Loucy (cell line): ENCODE data around the gene XRCC5.

Experiments
- H2AFZ ChIP-seq: fragments of 200-600 bp; sonication (generic); 2 replicates; pipeline ENCODE4 v1.6.0; 2016; ENCODE audit warnings: antibody characterized with exemption, mild to moderate bottlenecking, low read length, moderate library complexity
- H3F3A ChIP-seq: fragments of 200-600 bp; 2 replicates; pipeline ENCODE4 v1.6.0; 2016; ENCODE audit warnings: antibody characterized with exemption, low read depth, mild to moderate bottlenecking
- H3K27me3 ChIP-seq: fragments of 200-600 bp; sonication (generic); 2 replicates; pipeline ENCODE4 v1.6.1; 2014; ENCODE audit warnings: low read length, mild to moderate bottlenecking; ENCODE audit not compliant: insufficient read depth, poor library complexity, severe bottlenecking
- H3K36me3 ChIP-seq: fragments of 200-600 bp; sonication (generic); 2 replicates; pipeline ENCODE4 v1.6.1; 2016; ENCODE audit warnings: low read length; ENCODE audit not compliant: insufficient read depth
- H3K4me1 ChIP-seq: fragments of 200-600 bp; sonication (generic); 2 replicates; pipeline ENCODE4 v1.5.1; 2014; ENCODE audit warnings: low read length, mild to moderate bottlenecking; ENCODE audit not compliant: insufficient read depth, poor library complexity, severe bottlenecking
- H3K4me2 ChIP-seq: fragments of 200-600 bp; sonication (generic); 2 replicates; pipeline ENCODE4 v1.6.0; 2014; ENCODE audit warnings: antibody characterized with exemption, low read length, low read depth, mild to moderate bottlenecking; ENCODE audit not compliant: poor library complexity, severe bottlenecking
- H3K4me3 ChIP-seq: fragments of 200-600 bp; sonication (generic); 2 replicates; pipeline ENCODE4 v1.5.1; 2014; ENCODE audit warnings: low read length, mild to moderate bottlenecking, mixed read lengths; ENCODE audit not compliant: poor library complexity, severe bottlenecking
- H3K79me2 ChIP-seq: fragments of 200-600 bp; sonication (generic); 2 replicates; pipeline ENCODE4 v1.6.1; 2014; ENCODE audit warnings: low read length; ENCODE audit not compliant: insufficient read depth
- H3K9ac ChIP-seq: fragments of 200-600 bp; sonication (generic); 2 replicates; pipeline ENCODE4 v1.6.0; 2014; ENCODE audit warnings: mild to moderate bottlenecking, low read depth, low read length, moderate library complexity; ENCODE audit not compliant: poor library complexity, severe bottlenecking
- H3K9me2 ChIP-seq: fragments of 200-600 bp; sonication (generic); replicated peaks from 2 replicates; pipeline ENCODE4 v1.6.1; 2016; ENCODE audit warnings: low read depth, low read length, mixed read lengths
- H3K9me3 ChIP-seq: fragments of 200-600 bp; sonication (generic); 2 replicates; pipeline ENCODE4 v1.6.1; 2014; ENCODE audit warnings: mild to moderate bottlenecking, antibody characterized with exemption, low read length, low read depth; ENCODE audit not compliant: insufficient read depth
- H4K20me1 ChIP-seq: fragments of 200-600 bp; sonication (generic); 2 replicates; pipeline ENCODE4 v1.6.0; 2014; ENCODE audit warnings: antibody characterized with exemption, low read length, mild to moderate bottlenecking; ENCODE audit not compliant: insufficient read depth, poor library complexity, severe bottlenecking
- CTCF ChIP-seq: fragments of 200-600 bp; sonication (generic); conservative IDR thresholded peaks from 2 replicates; pipeline ENCODE4 v1.5.1; 2014; ENCODE audit warnings: mild to moderate bottlenecking, antibody characterized with exemption, low read length
- EZH2phosphoT487 ChIP-seq: fragments of 200-600 bp; IDR thresholded peaks from 2 replicates; pipeline ENCODE4 v1.6.1; 2018; ENCODE audit warnings: antibody characterized with exemption, mild to moderate bottlenecking, moderate library complexity, borderline replicate concordance

XRCC5 gene

GRCh38 chr2:216164576-216164975, 55.4 kb downstream of the XRCC5 start:
- Histone ChIP-seq H3K4me3 (no peak overlapping the region), H3K9ac (no peak overlapping the region), H3K9me3 (no peaks in the 10 kb centered on the region), H3F3A (no peaks in the 10 kb centered on the region), H2AFZ (no peak overlapping the region), H3K9me2 (no peaks in the 10 kb centered on the region), H3K4me1 (peaks cover 5% of the 10 kb centered on the region), H3K27me3 (no peaks in the 10 kb centered on the region), H3K36me3 (peaks cover 99% of the 10 kb centered on the region), H4K20me1 (peaks cover 28% of the 10 kb centered on the region), H3K4me2 (no peak overlapping the region), H3K79me2 (peaks cover 44% of the 10 kb centered on the region)
- TF ChIP-seq EZH2phosphoT487 = no peak

GRCh38 chr2:216165711-216166110, 56.6 kb downstream of the XRCC5 start:
- Histone ChIP-seq H4K20me1 (peaks cover 28% of the 10 kb centered on the region), H2AFZ (no peak overlapping the region), H3K4me2 (no peak overlapping the region), H3K36me3 (peaks cover 97% of the 10 kb centered on the region), H3K9ac (no peak overlapping the region), H3K9me3 (no peaks in the 10 kb centered on the region), H3K4me3 (no peak overlapping the region), H3K27me3 (no peaks in the 10 kb centered on the region), H3F3A (no peaks in the 10 kb centered on the region), H3K4me1 (peaks cover 5% of the 10 kb centered on the region), H3K79me2 (peaks cover 49% of the 10 kb centered on the region), H3K9me2 (no peaks in the 10 kb centered on the region)
- no peak for TF ChIP-seq CTCF
- TF ChIP-seq EZH2phosphoT487 = no peak

GRCh38 chr2:216169087-216169486, 59.9 kb downstream of the XRCC5 start:
- Histone ChIP-seq H3K9me3 (no peaks in the 10 kb centered on the region), H3K4me2 (no peak overlapping the region), H3F3A (no peaks in the 10 kb centered on the region), H3K79me2 (peaks cover 73% of the 10 kb centered on the region), H3K27me3 (no peaks in the 10 kb centered on the region), H4K20me1 (peaks cover 34% of the 10 kb centered on the region), H2AFZ (no peak overlapping the region), H3K9me2 (no peaks in the 10 kb centered on the region), H3K4me3 (no peak overlapping the region), H3K4me1 (peaks cover 5% of the 10 kb centered on the region), H3K9ac (no peak overlapping the region), H3K36me3 (peaks cover 96% of the 10 kb centered on the region)
- TF ChIP-seq CTCF = no peak
- no peak for TF ChIP-seq EZH2phosphoT487

- no peaks in the 10 kb centered on the region for H3K9me2 ChIP-seq
- H3K4me1 ChIP-seq = peaks cover 5% of the 10 kb centered on the region
- no peak overlapping the region for H2AFZ ChIP-seq
- no peaks in the 10 kb centered on the region for H3F3A ChIP-seq
- no peaks in the 10 kb centered on the region for H3K9me3 ChIP-seq
- H3K9ac ChIP-seq = no peak overlapping the region
- no peak for TF ChIP-seq CTCF
- no peak for TF ChIP-seq EZH2phosphoT487
- H3K27me3 ChIP-seq = no peaks in the 10 kb centered on the region
- H3K4me2 ChIP-seq = no peak overlapping the region
- H3K79me2 ChIP-seq = peaks cover 77% of the 10 kb centered on the region
- peaks cover 32% of the 10 kb centered on the region for H4K20me1 ChIP-seq
- peaks cover 96% of the 10 kb centered on the region for H3K36me3 ChIP-seq
- no peak overlapping the region for H3K4me3 ChIP-seq
Observed at GRCh38 chr2:216170076-216170763, 61.1 kb downstream of the XRCC5 start.
